Articular chondrocyte of knee joint (primary cell): Measurements from ENCODE around the gene GBA3. TPM values are rescaled to one million over a fixed set of nuclear protein-coding genes. Genes with fewer than 3 reads are reported as not detected.

Experiments used
- total RNA-seq: library from RNA; depleted of rRNA; stranded (reverse); fragments of >200 nt; gene quantifications from 2 replicates; pipeline ENCODE4 v1.2.3, GENCODE V29; 2012

GBA3 gene
- 0.26 TPM in 1 of 2 replicates, not detected in the other for total RNA-seq

DNA sequence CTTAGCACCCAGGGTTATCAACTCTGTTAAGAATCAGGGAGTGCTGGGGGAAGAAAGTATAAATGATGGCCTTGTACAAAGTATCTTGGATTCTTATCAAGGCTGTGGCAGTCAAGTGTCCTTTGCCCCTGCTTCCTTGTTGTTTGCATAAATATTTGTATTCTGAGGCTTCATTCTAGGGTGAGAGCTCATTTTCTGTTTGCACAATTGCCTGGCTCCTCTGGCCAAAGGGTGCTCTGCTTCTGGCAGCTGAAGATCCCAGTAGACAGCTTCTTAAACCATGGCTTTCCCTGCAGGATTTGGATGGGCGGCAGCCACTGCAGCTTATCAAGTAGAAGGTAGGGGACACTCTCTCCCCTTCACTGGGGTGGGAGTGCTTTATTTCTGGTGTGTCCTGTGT lies at the start of gene GBA3:
TSS of gene GBA3 (plus strand) at position 202 of the 400 bp plus-strand sequence.

Other genes starting within 250 kb of the GBA3 start
- 21.0 and 25.5 TPM in 2 replicates for gene ADGRA3, start 176.9 kb upstream of the GBA3 start, total RNA-seq